ENCODE data around the gene SLC27A3. TPM values are rescaled to one million over a fixed set of nuclear protein-coding genes. Genes with fewer than 3 reads are reported as not detected.

SLC27A3 gene
- polyA plus RNA-seq, 1 donor from 2014 or later: 30.6 TPM

GRCh38 chr1:153752072-153752471 lies 23.1 kb upstream of the SLC27A3 start:
- no peak overlapping the region for H3K9ac ChIP-seq (ENCODE audit: low read length)
- no peak overlapping the region for H3K27ac ChIP-seq (ENCODE audit: low read length)
- no peaks in the 10 kb centered on the region for H4K20me1 ChIP-seq (ENCODE audit: insufficient read depth)

GRCh38 chr1:153752571-153753195 lies 22.5 kb upstream of the SLC27A3 start:
- Histone ChIP-seq H3F3A (ENCODE audit: insufficient read depth, low read length, poor library complexity, severe bottlenecking) (no peaks in the 10 kb centered on the region), H2AFZ (ENCODE audit: low read depth, low read length) (no peak overlapping the region), H3K36me3 (ENCODE audit: insufficient read depth, low read length) (peaks cover 7% of the 10 kb centered on the region), H3K9ac (ENCODE audit: low read length) (no peak overlapping the region), H3K27me3 (ENCODE audit: insufficient read depth, low read depth, low read length) (no peaks in the 10 kb centered on the region), H3K9me3 (ENCODE audit: low read length) (no peaks in the 10 kb centered on the region), H4K20me1 (ENCODE audit: insufficient read depth) (no peaks in the 10 kb centered on the region), H3K4me2 (ENCODE audit: low read length) (no peak overlapping the region), H3K4me3 (ENCODE audit: low read length) (no peak overlapping the region), H3K9me2 (ENCODE audit: insufficient read depth, low read length) (no peaks in the 10 kb centered on the region), H3K79me2 (replicated peaks; ENCODE audit: insufficient read depth, low read length) (no peaks in the 10 kb centered on the region), H3K27ac (ENCODE audit: low read length) (no peak overlapping the region)
- TF ChIP-seq POLR2AphosphoS5 (IDR thresholded peaks at IDR 0.05) (no peak), EP300 (conservative IDR thresholded peaks at IDR 0.05; ENCODE audit: poor library complexity, severe bottlenecking) (no peak), CTCF (IDR thresholded peaks at IDR 0.05; ENCODE audit: poor library complexity, severe bottlenecking) (no peak), MXI1 (conservative IDR thresholded peaks at IDR 0.05; ENCODE audit: poor library complexity, severe bottlenecking) (no peak)

More at GRCh38 chr1:153752072-153752471, 23.1 kb upstream of the SLC27A3 start:
- TF ChIP-seq POLR2AphosphoS5 (IDR thresholded peaks at IDR 0.05) (no peak), EP300 (conservative IDR thresholded peaks at IDR 0.05; ENCODE audit: poor library complexity, severe bottlenecking) (no peak), EZH2 (IDR thresholded peaks at IDR 0.05; ENCODE audit: borderline replicate concordance, insufficient read depth, low read length, poor library complexity, severe bottlenecking) (no peak), MXI1 (conservative IDR thresholded peaks at IDR 0.05; ENCODE audit: poor library complexity, severe bottlenecking) (no peak), RAD21 (conservative IDR thresholded peaks at IDR 0.05) (no peak), SMC3 (conservative IDR thresholded peaks at IDR 0.05; ENCODE audit: poor library complexity) (no peak), REST (IDR thresholded peaks at IDR 0.05; ENCODE audit: borderline replicate concordance) (no peak), CTCF (IDR thresholded peaks at IDR 0.05; ENCODE audit: poor library complexity, severe bottlenecking) (no peak), TAF1 (IDR thresholded peaks at IDR 0.05; ENCODE audit: low read depth) (no peak)
- Histone ChIP-seq H3F3A (ENCODE audit: insufficient read depth, low read length, poor library complexity, severe bottlenecking) (no peaks in the 10 kb centered on the region), H2AFZ (ENCODE audit: low read depth, low read length) (no peak overlapping the region), H3K36me3 (ENCODE audit: insufficient read depth, low read length) (peaks cover 7% of the 10 kb centered on the region), H3K9me2 (ENCODE audit: insufficient read depth, low read length) (no peaks in the 10 kb centered on the region), H3K79me2 (replicated peaks; ENCODE audit: insufficient read depth, low read length) (no peaks in the 10 kb centered on the region), H3K4me2 (ENCODE audit: low read length) (no peak overlapping the region), H3K27me3 (ENCODE audit: insufficient read depth, low read depth, low read length) (no peaks in the 10 kb centered on the region), H3K9me3 (ENCODE audit: low read length) (no peaks in the 10 kb centered on the region), H3K4me3 (ENCODE audit: low read length) (no peak overlapping the region)

Measured in neural cell (in vitro differentiated cells).